Right atrium auricular region (tissue), 2 donors: ENCODE results near the gene HABP4. TPM values are rescaled to one million over a fixed set of nuclear protein-coding genes. Genes with fewer than 3 reads are reported as not detected.
A peak's percentile ranks its signal among the peaks of the same experiment; 100 is the strongest.

Experiments used
- DNase-seq: peaks from one replicate; pipeline ENCODE4 v3.0.0-alpha.2; 2019; ENCODE audit warnings: low spot score
- H3K27ac ChIP-seq, 2 donors: fragments of 200-600 bp; sonication (generic); 1 replicate in 1 of 2; 2 replicates in 1 of 2; pipeline ENCODE4 v1.5.1; 2016 to 2019
- H3K27me3 ChIP-seq, 2 donors: fragments of 200-600 bp; sonication (generic); one replicate each; pipeline versions ENCODE4 v1.5.1 to v1.6.0; 2017 to 2019
- H3K36me3 ChIP-seq: fragments of 200-600 bp; sonication (generic); one replicate; pipeline ENCODE4 v1.5.1; 2016
- H3K4me1 ChIP-seq, 2 donors: fragments of 200-600 bp; sonication (generic); one replicate each; pipeline versions ENCODE4 v1.5.1 to v1.6.0; 2017 to 2019
- H3K4me3 ChIP-seq, 2 donors: fragments of 200-600 bp; sonication (generic); 1 replicate in 1 of 2; 2 replicates in 1 of 2; pipeline ENCODE4 v1.5.1; 2017 to 2019; ENCODE audit warnings: mild to moderate bottlenecking in 1 of 2, moderate library complexity in 1 of 2
- H3K9me3 ChIP-seq, 2 donors: fragments of 200-600 bp; sonication (generic); one replicate each; pipeline ENCODE4 v1.5.1; 2019
- CTCF ChIP-seq, 2 donors: fragments of 200-600 bp; sonication (generic); IDR thresholded peaks; one replicate each; pipeline ENCODE4 v1.5.1; 2019; ENCODE audit warnings: antibody characterized with exemption in 2 of 2
- total RNA-seq, 2 donors: library from RNA; depleted of rRNA; stranded (reverse); fragments of >200 nt; gene quantifications; one replicate each; pipeline ENCODE4 v1.1.0, GENCODE V29; 2016

The HABP4 gene, protein sequence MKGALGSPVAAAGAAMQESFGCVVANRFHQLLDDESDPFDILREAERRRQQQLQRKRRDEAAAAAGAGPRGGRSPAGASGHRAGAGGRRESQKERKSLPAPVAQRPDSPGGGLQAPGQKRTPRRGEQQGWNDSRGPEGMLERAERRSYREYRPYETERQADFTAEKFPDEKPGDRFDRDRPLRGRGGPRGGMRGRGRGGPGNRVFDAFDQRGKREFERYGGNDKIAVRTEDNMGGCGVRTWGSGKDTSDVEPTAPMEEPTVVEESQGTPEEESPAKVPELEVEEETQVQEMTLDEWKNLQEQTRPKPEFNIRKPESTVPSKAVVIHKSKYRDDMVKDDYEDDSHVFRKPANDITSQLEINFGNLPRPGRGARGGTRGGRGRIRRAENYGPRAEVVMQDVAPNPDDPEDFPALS
- total RNA-seq, result 10 to 100 TPM; 16.5 to 20.5 TPM

DNA sequence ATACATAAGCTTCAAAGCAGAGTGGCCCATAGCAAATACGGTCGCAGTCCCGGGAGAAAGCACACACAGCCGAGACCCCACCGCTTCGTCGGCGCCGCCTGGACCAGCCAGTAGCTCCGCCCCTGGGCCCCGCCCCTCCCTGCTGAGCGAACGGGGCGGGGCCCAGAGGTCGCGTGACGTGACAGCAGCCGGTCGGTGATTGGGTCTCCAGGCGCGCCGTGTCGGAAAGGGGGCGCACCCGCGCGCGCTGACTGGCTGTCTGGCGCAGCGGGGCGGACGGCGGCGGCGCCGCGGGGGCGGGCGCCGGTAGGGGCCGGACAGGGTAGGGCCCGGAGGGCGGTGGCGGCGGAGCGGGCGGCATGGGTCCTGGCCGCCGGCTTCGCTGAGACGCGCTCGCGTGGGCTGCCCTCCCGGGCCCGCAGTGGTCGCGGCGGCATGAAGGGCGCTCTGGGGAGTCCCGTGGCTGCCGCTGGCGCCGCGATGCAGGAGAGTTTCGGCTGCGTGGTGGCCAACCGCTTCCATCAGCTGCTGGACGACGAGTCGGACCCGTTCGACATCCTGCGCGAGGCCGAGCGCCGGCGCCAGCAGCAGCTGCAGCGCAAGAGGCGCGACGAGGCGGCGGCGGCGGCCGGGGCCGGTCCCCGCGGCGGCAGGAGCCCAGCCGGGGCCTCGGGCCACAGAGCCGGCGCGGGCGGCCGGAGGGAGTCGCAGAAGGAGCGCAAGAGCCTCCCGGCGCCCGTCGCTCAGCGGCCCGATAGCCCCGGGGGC, at the start of gene HABP4:
HABP4 (plus strand) TSS at position 325 of the 768 bp plus-strand sequence; CDS start at position 436, 111 bp downstream.
- no peak for TF ChIP-seq CTCF (IDR thresholded peaks at IDR 0.05)
- Histone ChIP-seq H3K4me1 (peaks cover 0 to 16% of the 10 kb centered on the region in 2 donors), H3K9me3 (no peaks in the 10 kb centered on the region), H3K36me3 (no peaks in the 10 kb centered on the region), H3K27me3 (no peaks in the 10 kb centered on the region), H3K4me3 (peak within 1 kb of the TSS; percentile 73 to 81), H3K27ac (peak within 1 kb of the TSS; percentile 84 to 91)
- DNase-seq, result peak; percentile 96

- Histone ChIP-seq H3K27ac (no peak overlapping the region), H3K4me1 (no peaks in the 10 kb centered on the region), H3K9me3 (no peaks in the 10 kb centered on the region), H3K36me3 (no peaks in the 10 kb centered on the region), H3K27me3 (no peaks in the 10 kb centered on the region), H3K4me3 (no peak overlapping the region)
- no peak for TF ChIP-seq CTCF (IDR thresholded peaks at IDR 0.05)
- DNase-seq, result no peak
These were observed 41.3 kb upstream of the HABP4 start for GRCh38 chr9:96408409-96409280.

DNA sequence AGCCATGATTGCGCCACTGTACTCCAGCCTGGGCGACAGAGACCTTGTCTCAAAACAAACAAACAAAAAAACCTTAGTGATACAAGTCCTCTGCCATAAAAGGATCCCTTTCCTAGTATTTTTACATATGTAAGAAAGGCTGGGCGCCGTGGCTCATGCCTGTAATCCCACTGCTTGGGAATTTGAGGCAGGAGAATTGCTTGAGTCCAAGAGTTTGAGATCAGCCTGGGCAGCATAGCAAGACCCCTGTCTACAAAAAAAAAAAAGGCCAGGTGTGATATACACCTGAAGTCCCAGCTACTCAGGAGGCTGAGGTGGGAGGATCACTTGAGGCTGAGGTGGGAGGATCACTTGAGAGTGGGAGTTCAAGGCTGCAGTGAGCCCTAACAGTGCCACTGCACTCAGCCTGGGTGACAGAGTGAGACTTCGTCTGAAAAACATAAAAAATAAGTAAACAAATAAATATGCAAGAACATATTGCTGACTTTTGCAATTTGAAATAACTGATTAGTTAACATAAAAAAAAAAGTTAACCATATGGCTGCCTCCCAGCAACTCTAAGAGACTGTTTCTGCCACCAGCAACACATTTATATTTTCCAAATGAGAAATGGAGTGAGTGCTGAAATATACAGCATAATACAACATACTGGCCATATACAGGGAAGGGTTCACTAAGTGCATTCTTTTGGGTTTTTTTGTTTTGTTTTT, 38.7 kb upstream of the HABP4 start:
- no peak overlapping the region for H3K27ac ChIP-seq
- H3K9me3 ChIP-seq, result no peaks in the 10 kb centered on the region
- H3K27me3 ChIP-seq, result no peaks in the 10 kb centered on the region
- no peak overlapping the region for H3K4me3 ChIP-seq
- peaks cover 0 to 3% of the 10 kb centered on the region in 2 donors for H3K4me1 ChIP-seq
- DNase-seq, result no peak
- H3K36me3 ChIP-seq, result no peaks in the 10 kb centered on the region
- TF ChIP-seq CTCF (IDR thresholded peaks at IDR 0.05), result no peak

DNA sequence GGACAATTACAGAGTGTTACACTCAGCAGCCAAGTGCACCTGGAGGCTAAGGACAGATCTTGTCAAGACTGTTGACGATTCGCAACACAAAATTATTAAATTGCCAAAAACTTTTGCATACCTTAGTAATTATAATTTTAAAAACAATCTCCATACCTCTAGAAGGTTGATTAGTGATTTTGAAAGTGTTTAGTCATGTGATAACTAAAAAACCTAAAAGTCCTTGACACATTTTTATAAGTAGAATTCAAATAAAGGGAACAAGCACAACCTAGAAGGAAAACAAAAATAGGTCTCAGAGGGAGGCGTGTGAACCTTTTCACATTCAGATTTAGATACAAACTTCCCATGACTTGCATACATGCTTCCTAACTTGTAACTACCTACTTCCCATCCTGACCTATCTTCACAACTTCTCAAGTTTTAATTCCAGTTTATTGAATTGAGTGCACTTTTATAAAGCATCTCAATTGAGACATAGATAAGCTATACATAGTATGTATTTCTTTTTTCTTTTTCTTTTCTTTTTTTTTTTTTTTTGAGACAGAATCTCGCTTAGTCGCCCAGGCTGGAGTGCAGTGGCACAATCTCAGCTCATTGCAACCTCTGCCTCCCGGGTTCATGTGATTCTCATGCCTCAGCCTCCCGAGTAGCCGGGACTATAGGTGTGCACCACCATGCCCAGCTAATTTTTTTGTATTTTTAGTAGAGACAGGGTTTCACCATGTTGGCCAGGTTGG, 37.6 kb upstream of the HABP4 start:
- DNase-seq, result no peak
- no peaks in the 10 kb centered on the region for H3K27me3 ChIP-seq
- H3K4me1 ChIP-seq, result peaks cover 0 to 10% of the 10 kb centered on the region in 2 donors
- no peaks in the 10 kb centered on the region for H3K36me3 ChIP-seq
- H3K4me3 ChIP-seq, result no peak overlapping the region
- H3K27ac ChIP-seq, result no peak overlapping the region
- H3K9me3 ChIP-seq, result no peaks in the 10 kb centered on the region
- no peak for TF ChIP-seq CTCF (IDR thresholded peaks at IDR 0.05)
